Ovary (tissue), 9 donors: Measurements from ENCODE around the gene C1orf174. TPM values are rescaled to one million over a fixed set of nuclear protein-coding genes. Genes with fewer than 3 reads are reported as not detected.

Experiments
- DNase-seq, 5 donors: peaks; one replicate each; pipeline ENCODE4 v3.0.0-alpha.2; 2019 to 2020
- H3K27ac ChIP-seq, 2 donors: fragments of 200-600 bp; one replicate each; pipeline versions ENCODE4 v1.5.1 to v1.8.0; 2019 to 2022
- H3K27me3 ChIP-seq: fragments of 200-600 bp; one replicate; pipeline ENCODE4 v1.8.0; 2022
- H3K36me3 ChIP-seq: fragments of 200-600 bp; sonication (generic); one replicate; pipeline ENCODE4 v1.5.1; 2019
- H3K4me1 ChIP-seq: one replicate; pipeline ENCODE4 v1.8.1; 2013; ENCODE audit warnings: mild to moderate bottlenecking, moderate library complexity; ENCODE audit not compliant: insufficient read depth
- H3K4me3 ChIP-seq: fragments of 200-600 bp; sonication (generic); one replicate; pipeline ENCODE4 v1.5.1; 2017
- H3K9me3 ChIP-seq, 2 donors: fragments of 200-600 bp in 1 of 2; sonication (generic) in 1 of 2; one replicate each; pipeline versions ENCODE4 v1.5.1 to v1.8.1; 2013 to 2019; ENCODE audit warnings: mild to moderate bottlenecking in 1 of 2, moderate library complexity in 1 of 2
- CTCF ChIP-seq, 3 donors: fragments of 450-650 bp in 2 of 3; fragments of 200-600 bp in 1 of 3; IDR thresholded peaks; one replicate each; pipeline versions ENCODE4 v1.5.1 to v1.8.0; 2016 to 2022; ENCODE audit warnings: antibody characterized with exemption in 3 of 3, mild to moderate bottlenecking in 1 of 3
- EP300 ChIP-seq: sonication (generic); formaldehyde crosslinking; IDR thresholded peaks from one replicate; pipeline ENCODE4 v1.6.1; 2017; ENCODE audit warnings: antibody characterized with exemption
- POLR2A ChIP-seq: fragments of 450-650 bp; IDR thresholded peaks from one replicate; pipeline ENCODE4 v1.6.1; 2017; ENCODE audit warnings: antibody characterized with exemption, mild to moderate bottlenecking, moderate library complexity
- whole genome bisulfite sequencing, 3 donors: extraction: QIAGEN DNeasy Blood & Tissue Kit in 1 of 3; methylation state at CpG; one replicate each; pipeline versions ENCODE4 v1.1.5 to v1.1.7; 2013 to 2017; 5-methylcytosine and 5-hydroxymethylcytosine counted together
- intact Hi-C, 4 donors: fragments of 100-400 bp; cut with DNase I; formaldehyde crosslinking; loops; one replicate each; pipeline versions ENCODE4 v1.11.0 to v1.15.1; 2022 to 2023
- polyA plus RNA-seq, 2 donors: library from polyadenylated mRNA; stranded (reverse); fragments of 200-250 nt in 1 of 2; fragments of 350-450 nt in 1 of 2; fragmentation: Illumina TruSeq in 1 of 2; extraction: RNeasy Lipid Tissue Mini Kit (QIAGEN cat#74804) in 1 of 2; gene quantifications; one replicate each; pipeline ENCODE4 v1.2.3, GENCODE V29; 2013 to 2014
- total RNA-seq, 7 donors: library from RNA; depleted of rRNA in 2 of 7; stranded (reverse); fragments of >200 nt in 2 of 7; fragmentation: NEBNext Ultra II Directional in 3 of 7; extraction: Animal tissue kit (Norgen Biotek cat#: 25700) in 3 of 7; gene quantifications; one replicate each; pipeline versions ENCODE4 v1.1.0 to v1.2.4, GENCODE V29; 2016 to 2023
- donor health status: DM: no; HTN: no; CAD: no; lungs with moderate emphysema.
- donor health status: DM: no; HTN: no; CAD: no.
- donor health status: Bipolar disorder and iron deficiency.
- donor health status: DM: yes; HTN: yes; CAD: no.
- donor health status: DM: no; HTN: no; CAD: no.
- donor health status: DM: yes; HTN: yes; CAD: no.

C1orf174 gene
- total and polyA plus RNA-seq, 9 donors, result 12.9 to 23.9 (median 18.2) TPM

- H3K27ac ChIP-seq, result no peak overlapping the region
- no peaks in the 10 kb centered on the region for H3K36me3 ChIP-seq
- intact Hi-C loops, result no loop called here
- H3K27me3 ChIP-seq, result no peaks in the 10 kb centered on the region
- TF ChIP-seq CTCF (IDR thresholded peaks at IDR 0.05), result no peak
- TF ChIP-seq POLR2A, result no peak
- no peaks in the 10 kb centered on the region for H3K4me1 ChIP-seq
- no peak overlapping the region for H3K4me3 ChIP-seq
- DNase-seq, result no peak
- H3K9me3 ChIP-seq, result no peaks in the 10 kb centered on the region
Observed at GRCh38 chr1:3926956-3927355, 26.9 kb upstream of the C1orf174 start.

GRCh38 chr1:3925762-3926161, 25.7 kb upstream of the C1orf174 start:
- TF ChIP-seq POLR2A (no peak), EP300 (no peak), CTCF (IDR thresholded peaks at IDR 0.05) (no peak)
- WGBS, 3 donors, result 80 to 85% (median 83%) methylated on average over 8 of the region's 8 CpGs
- no peak overlapping the region for H3K27ac ChIP-seq
- DNase-seq, result no peak
- no peak overlapping the region for H3K4me3 ChIP-seq
- intact Hi-C loops, result no loop called here
- H3K4me1 ChIP-seq, result no peaks in the 10 kb centered on the region
- no peaks in the 10 kb centered on the region for H3K9me3 ChIP-seq
- no peaks in the 10 kb centered on the region for H3K36me3 ChIP-seq
- no peaks in the 10 kb centered on the region for H3K27me3 ChIP-seq

- Histone ChIP-seq H3K36me3 (no peaks in the 10 kb centered on the region), H3K4me3 (no peak overlapping the region), H3K27me3 (no peaks in the 10 kb centered on the region), H3K27ac (no peak overlapping the region), H3K9me3 (no peaks in the 10 kb centered on the region), H3K4me1 (no peaks in the 10 kb centered on the region)
- DNase-seq, result no peak
- TF ChIP-seq CTCF (IDR thresholded peaks at IDR 0.05), result no peak
- no peak for TF ChIP-seq EP300
- no peak for TF ChIP-seq POLR2A
- WGBS, 3 donors, result 62 to 74% (median 67%) methylated on average over 12 of the region's 12 CpGs
- intact Hi-C loops, result no loop called here
Observed at GRCh38 chr1:3925256-3925655, 25.2 kb upstream of the C1orf174 start.

GRCh38 chr1:3924825-3925220, 24.8 kb upstream of the C1orf174 start:
- Histone ChIP-seq H3K9me3 (no peaks in the 10 kb centered on the region), H3K4me3 (no peak overlapping the region), H3K27ac (no peak overlapping the region), H3K36me3 (no peaks in the 10 kb centered on the region), H3K27me3 (no peaks in the 10 kb centered on the region), H3K4me1 (no peaks in the 10 kb centered on the region)
- DNase-seq, result no peak
- intact Hi-C loops, result no loop called here
- no peak for TF ChIP-seq CTCF (IDR thresholded peaks at IDR 0.05)
- no peak for TF ChIP-seq EP300
- no peak for TF ChIP-seq POLR2A
- 9 to 21% (median 13%) methylated on average over 3 of the region's 3 CpGs for WGBS, 3 donors
